CD14-positive monocyte (primary cell): ENCODE results near the gene DNAH3. TPM values are rescaled to one million over a fixed set of nuclear protein-coding genes. Genes with fewer than 3 reads are reported as not detected.

Source experiments
- DNase-seq, 3 donors: peaks; one replicate each; pipeline ENCODE4 v3.0.0-alpha.2; 2011 to 2022
- H2AFZ ChIP-seq: 2 replicates; pipeline ENCODE4 v1.6.0; 2012; ENCODE audit warnings: mild to moderate bottlenecking, low read depth, low read length, inconsistent platforms; ENCODE audit not compliant: insufficient read depth, poor library complexity, severe bottlenecking
- H3K27ac ChIP-seq, 2 donors: 1 replicate in 1 of 2; 2 replicates in 1 of 2; pipeline ENCODE4 v1.5.1; 2012 to 2013; ENCODE audit warnings: low read length in 2 of 2, control low read depth in 1 of 2, inconsistent platforms in 1 of 2, low read depth in 1 of 2, mild to moderate bottlenecking in 1 of 2
- H3K27me3 ChIP-seq, 2 donors: one replicate each; pipeline versions ENCODE4 v1.6.0 to v1.6.1; 2011 to 2013; ENCODE audit warnings: low read length in 2 of 2; ENCODE audit not compliant: control insufficient read depth in 2 of 2, insufficient read depth in 2 of 2
- H3K36me3 ChIP-seq, 2 donors: replicated peaks in 1 of 2; 1 replicate in 1 of 2; 2 replicates in 1 of 2; pipeline versions ENCODE4 v1.5.1 to v1.6.1; 2012 to 2013; ENCODE audit warnings: low read length in 2 of 2, control low read depth in 1 of 2, inconsistent platforms in 1 of 2, mild to moderate bottlenecking in 1 of 2; ENCODE audit not compliant: insufficient read depth in 2 of 2, control insufficient read depth in 1 of 2
- H3K4me1 ChIP-seq, 2 donors: 1 replicate in 1 of 2; 2 replicates in 1 of 2; pipeline versions ENCODE4 v1.5.1 to v1.6.1; 2012 to 2013; ENCODE audit warnings: low read length in 2 of 2, control low read depth in 1 of 2, inconsistent platforms in 1 of 2, mild to moderate bottlenecking in 1 of 2, moderate library complexity in 1 of 2; ENCODE audit not compliant: insufficient read depth in 2 of 2, control insufficient read depth in 1 of 2
- H3K4me2 ChIP-seq: replicated peaks from 2 replicates; pipeline ENCODE3; 2012; ENCODE audit warnings: low read length, moderate library complexity, mild to moderate bottlenecking; ENCODE audit not compliant: poor library complexity, severe bottlenecking; ENCODE audit errors: extremely low read depth
- H3K4me3 ChIP-seq, 3 experiments: fragments of 200-600 bp in 1 of 3; sonication (generic) in 1 of 3; replicated peaks in 1 of 3; 1 replicate in 2 of 3; 2 replicates in 1 of 3; pipeline ENCODE4 v1.5.1; 2011 to 2013; ENCODE audit warnings: low read length in 3 of 3, mild to moderate bottlenecking in 3 of 3, control low read depth in 2 of 3, low read depth in 2 of 3, inconsistent platforms in 1 of 3, moderate library complexity in 1 of 3
- H3K79me2 ChIP-seq: 2 replicates; pipeline ENCODE4 v1.6.0; 2012; ENCODE audit warnings: mild to moderate bottlenecking, control low read depth, inconsistent platforms, low read length, moderate library complexity; ENCODE audit not compliant: insufficient read depth
- H3K9ac ChIP-seq: 2 replicates; pipeline ENCODE4 v1.6.0; 2017; ENCODE audit warnings: low read length, mild to moderate bottlenecking; ENCODE audit not compliant: insufficient read depth, poor library complexity, severe bottlenecking
- H3K9me3 ChIP-seq, 2 donors: replicated peaks in 1 of 2; 1 replicate in 1 of 2; 2 replicates in 1 of 2; pipeline versions ENCODE4 v1.5.1 to v1.6.1; 2012 to 2013; ENCODE audit warnings: low read length in 2 of 2, control low read depth in 1 of 2; ENCODE audit not compliant: control insufficient read depth in 1 of 2, insufficient read depth in 1 of 2
- H4K20me1 ChIP-seq: 2 replicates; pipeline ENCODE4 v1.6.0; 2012; ENCODE audit warnings: mild to moderate bottlenecking, low read length, control low read depth, moderate library complexity; ENCODE audit not compliant: insufficient read depth
- H3K27ac Mint-ChIP-seq, 7 donors: one replicate each; pipeline ENCODE4 v1.8.0; 2020; ENCODE audit warnings: mild to moderate bottlenecking in 7 of 7, mixed read lengths in 7 of 7, moderate library complexity in 6 of 7, inconsistent platforms in 2 of 7
- H3K27me3 Mint-ChIP-seq, 3 donors: one replicate each; pipeline ENCODE4 v1.8.0; 2021 to 2022; ENCODE audit warnings: low read depth in 3 of 3, mild to moderate bottlenecking in 3 of 3, mixed read lengths in 3 of 3, moderate library complexity in 3 of 3, inconsistent platforms in 1 of 3
- H3K36me3 Mint-ChIP-seq, 2 donors: one replicate each; pipeline ENCODE4 v1.8.0; 2020; ENCODE audit warnings: mixed read lengths in 2 of 2, inconsistent platforms in 1 of 2, mild to moderate bottlenecking in 1 of 2
- H3K4me1 Mint-ChIP-seq: one replicate; pipeline ENCODE4 v1.8.0; 2020; ENCODE audit warnings: mild to moderate bottlenecking, mixed read lengths
- H3K4me3 Mint-ChIP-seq, 2 donors: one replicate each; pipeline ENCODE4 v1.8.0; 2020; ENCODE audit warnings: mild to moderate bottlenecking in 2 of 2, mixed read lengths in 2 of 2, moderate library complexity in 1 of 2
- H3K9me3 Mint-ChIP-seq, 7 donors: one replicate each; pipeline ENCODE4 v1.8.0; 2020 to 2022; ENCODE audit warnings: mixed read lengths in 7 of 7, mild to moderate bottlenecking in 6 of 7, moderate library complexity in 6 of 7, inconsistent platforms in 2 of 7
- CTCF ChIP-seq: fragments of 200-600 bp; IDR thresholded peaks from one replicate; pipeline ENCODE4 v1.8.0; 2022; ENCODE audit warnings: antibody characterized with exemption, mild to moderate bottlenecking
- WGBS: methylation state at CpG from one replicate; pipeline ENCODE4 v1.1.5; 2013; ENCODE audit warnings: missing lambda C conversion rate; ENCODE audit not compliant: insufficient coverage; 5-methylcytosine and 5-hydroxymethylcytosine counted together
- intact Hi-C, 2 donors: fragments of 100-400 bp; cut with micrococcal nuclease; formaldehyde crosslinking; loops; one replicate each; pipeline versions ENCODE4 v1.15.0 to v1.15.1; 2023
- polyA plus RNA-seq, 3 donors: library from polyadenylated mRNA; depleted of rRNA in 1 of 3; unstranded in 2 of 3; stranded (reverse) in 1 of 3; fragments of 300-500 nt in 2 of 3; fragments of >200 nt in 1 of 3; fragmentation: Illumina TruSeq in 2 of 3; gene quantifications; 1 replicate in 2 of 3; 2 replicates in 1 of 3; pipeline ENCODE4 v1.2.3, GENCODE V29; 2012 to 2021

DNAH3 gene
- polyA plus RNA-seq, 3 donors: not detected

DNA sequence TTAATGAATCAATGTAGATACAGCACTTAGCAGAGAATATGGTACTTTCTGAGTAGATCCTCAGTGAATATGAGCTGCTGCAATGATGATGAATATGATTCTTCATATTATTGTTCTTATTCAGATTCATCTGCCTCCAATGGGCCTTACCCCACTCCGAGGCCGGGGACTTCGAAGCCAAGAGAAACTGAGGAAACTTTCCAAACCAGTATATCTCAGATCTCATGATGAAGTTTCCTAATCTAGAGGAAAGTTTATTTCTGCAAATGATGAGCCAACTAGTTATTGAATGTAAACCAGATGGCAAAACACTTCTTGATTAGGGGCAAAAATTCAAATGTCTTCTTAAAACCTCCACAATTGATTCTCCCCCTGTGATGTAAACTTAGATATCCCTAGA, 226.8 kb downstream of the DNAH3 start:
- Histone ChIP-seq H3K79me2 (no peaks in the 10 kb centered on the region), H3K9ac (no peak overlapping the region), H3K27ac (no peak overlapping the region), H3K4me2 (no peak overlapping the region), H3K9me3 (no peaks in the 10 kb centered on the region), H3K4me3 (no peak overlapping the region), H2AFZ (no peak overlapping the region), H4K20me1 (no peaks in the 10 kb centered on the region), H3K27me3 (no peaks in the 10 kb centered on the region), H3K4me1 (no peaks in the 10 kb centered on the region), H3K36me3 (peaks cover 0 to 13% of the 10 kb centered on the region in 2 donors)
- peaks cover 4 to 5% of the 10 kb centered on the region in 2 donors for H3K36me3 Mint-ChIP-seq
- no peaks in the 10 kb centered on the region for H3K9me3 Mint-ChIP-seq
- no CpG with 5 or more reads among the region's 3 CpGs for WGBS
- intact Hi-C loops: no loop called here
- no peaks in the 10 kb centered on the region for H3K4me1 Mint-ChIP-seq
- H3K4me3 Mint-ChIP-seq: no peak overlapping the region
- H3K27me3 Mint-ChIP-seq: peaks cover 0 to 1% (median 0%) of the 10 kb centered on the region in 3 donors
- TF ChIP-seq CTCF: no peak
- no peak for DNase-seq
- no peak overlapping the region for H3K27ac Mint-ChIP-seq

DNA sequence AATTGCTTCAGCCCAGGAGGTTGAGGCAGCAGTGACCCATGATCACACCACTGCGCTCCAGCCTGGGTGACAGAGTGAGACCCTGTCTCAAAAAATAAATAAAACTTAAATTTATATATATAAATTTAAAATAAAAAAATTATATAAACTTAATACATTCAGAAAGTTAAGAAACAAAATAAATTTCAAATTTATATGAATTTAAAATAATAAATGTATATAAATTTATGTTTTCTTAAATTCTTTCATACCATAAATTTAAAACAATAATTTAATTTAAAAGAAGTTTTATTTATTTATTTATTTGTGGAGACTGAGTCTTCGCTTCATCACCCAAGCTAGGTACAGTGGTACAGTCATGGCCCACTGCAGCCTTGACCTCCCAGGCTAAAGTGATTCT, 229.8 kb downstream of the DNAH3 start:
- H3K4me3 ChIP-seq: no peak overlapping the region
- H3K79me2 ChIP-seq: no peaks in the 10 kb centered on the region
- Mint-ChIP-seq H3K9me3 (peaks cover 0 to 3% (median 0%) of the 10 kb centered on the region in 7 donors), H3K4me3 (no peak overlapping the region), H3K27me3 (peaks cover 0 to 3% (median 2%) of the 10 kb centered on the region in 3 donors), H3K36me3 (peaks cover 9% of the 10 kb centered on the region in 2 donors), H3K27ac (no peak overlapping the region), H3K4me1 (peaks cover 11% of the 10 kb centered on the region)
- H4K20me1 ChIP-seq: no peaks in the 10 kb centered on the region
- no peak overlapping the region for H3K9ac ChIP-seq
- H3K36me3 ChIP-seq: peaks cover 0 to 13% of the 10 kb centered on the region in 2 donors
- no peaks in the 10 kb centered on the region for H3K9me3 ChIP-seq
- no CpG with 5 or more reads among the region's 2 CpGs for WGBS
- intact Hi-C loops: no loop called here
- H2AFZ ChIP-seq: no peak overlapping the region
- H3K4me1 ChIP-seq: peaks cover 10 to 14% of the 10 kb centered on the region in 2 donors
- no peaks in the 10 kb centered on the region for H3K27me3 ChIP-seq
- no peak for TF ChIP-seq CTCF
- no peak for DNase-seq
- H3K4me2 ChIP-seq: no peak overlapping the region
- H3K27ac ChIP-seq: no peak overlapping the region
